Left renal cortex interstitium (tissue), 4 donors: Measurements from ENCODE around the gene PABPC1L. TPM values are rescaled to one million over a fixed set of nuclear protein-coding genes. Genes with fewer than 3 reads are reported as not detected.

Experiments used
- DNase-seq, 4 donors: peaks; one replicate each; pipeline ENCODE4 v3.0.0-alpha.2; 2013; ENCODE audit warnings: low read depth in 4 of 4, low spot score in 2 of 4, missing footprints in 1 of 4
- polyA plus RNA-seq, 4 donors: library from polyadenylated mRNA; unstranded; fragments of 120-200 nt; gene quantifications; one replicate each; pipeline ENCODE4 v1.2.1, GENCODE V29; 2013; ENCODE audit not compliant: insufficient read length in 4 of 4

Gene PABPC1L
- polyA plus RNA-seq, 4 donors = 25.2 to 104 (median 49.4) TPM

GRCh38 chr20:44963325-44964215, 53.7 kb downstream of the PABPC1L start:
- no peak for DNase-seq

DNA sequence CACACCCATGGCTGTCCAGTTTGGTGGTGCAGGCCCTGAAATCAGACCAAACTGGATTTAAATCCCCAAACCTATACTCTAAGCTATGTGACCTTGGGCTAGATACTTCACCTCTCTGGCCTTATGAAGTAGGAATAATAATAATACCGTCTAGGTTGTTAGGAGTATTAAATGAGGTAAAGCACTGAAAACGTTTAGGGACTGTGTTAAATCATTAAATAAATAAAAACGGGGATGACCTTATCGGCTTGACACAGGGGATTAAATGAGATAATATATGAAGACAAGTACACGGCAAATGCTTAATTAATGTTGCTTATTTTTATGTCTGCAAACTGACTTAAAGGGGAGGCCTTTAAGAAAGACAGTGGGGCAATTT, 55.8 kb downstream of the PABPC1L start:
- no peak for DNase-seq

GRCh38 chr20:44966030-44966961, 56.4 kb downstream of the PABPC1L start, which contains the start of gene STK4:
Gene STK4, plus strand, starts transcription at chr20:44966512. Its CDS starts 57 bp downstream, at chr20:44966569.
- peak; percentile 66 to 91 (median 82) for DNase-seq

- DNase-seq = no peak
These were observed 57.4 kb downstream of the PABPC1L start for GRCh38 chr20:44967207-44967807.

DNA sequence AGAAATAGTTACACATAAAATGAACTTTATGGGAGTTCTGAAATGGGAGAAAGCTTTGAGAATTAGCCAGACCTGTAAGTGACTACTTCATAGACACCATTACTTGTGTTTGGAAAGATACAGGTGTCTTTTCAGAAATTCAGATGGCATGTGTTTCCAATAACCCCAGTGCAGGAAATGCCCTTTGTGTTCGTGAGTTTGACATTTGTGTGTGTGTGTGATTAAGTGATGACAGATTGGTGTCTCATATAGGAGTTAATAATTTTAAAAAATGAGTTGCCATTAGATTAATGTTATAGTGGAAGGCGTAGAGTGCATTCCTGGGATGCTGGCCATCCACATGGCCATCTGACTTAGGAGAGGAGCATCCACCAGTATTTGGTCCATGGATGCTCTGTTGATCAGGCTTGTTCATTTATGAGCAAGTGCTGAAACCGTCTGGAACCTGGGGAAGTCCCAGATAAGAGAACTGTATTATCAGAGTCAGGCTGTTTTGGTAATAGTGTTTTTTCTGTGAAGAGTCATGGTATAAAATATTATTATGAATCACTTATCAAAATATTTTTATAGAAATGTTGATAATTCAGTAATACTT, 59.5 kb downstream of the PABPC1L start:
- DNase-seq = no peak

GRCh38 chr20:44970243-44970757, 60.4 kb downstream of the PABPC1L start:
- no peak for DNase-seq

GRCh38 chr20:44973053-44973452, 63.2 kb downstream of the PABPC1L start:
- DNase-seq = no peak

GRCh38 chr20:44976698-44977097, 66.8 kb downstream of the PABPC1L start:
- no peak for DNase-seq

DNA sequence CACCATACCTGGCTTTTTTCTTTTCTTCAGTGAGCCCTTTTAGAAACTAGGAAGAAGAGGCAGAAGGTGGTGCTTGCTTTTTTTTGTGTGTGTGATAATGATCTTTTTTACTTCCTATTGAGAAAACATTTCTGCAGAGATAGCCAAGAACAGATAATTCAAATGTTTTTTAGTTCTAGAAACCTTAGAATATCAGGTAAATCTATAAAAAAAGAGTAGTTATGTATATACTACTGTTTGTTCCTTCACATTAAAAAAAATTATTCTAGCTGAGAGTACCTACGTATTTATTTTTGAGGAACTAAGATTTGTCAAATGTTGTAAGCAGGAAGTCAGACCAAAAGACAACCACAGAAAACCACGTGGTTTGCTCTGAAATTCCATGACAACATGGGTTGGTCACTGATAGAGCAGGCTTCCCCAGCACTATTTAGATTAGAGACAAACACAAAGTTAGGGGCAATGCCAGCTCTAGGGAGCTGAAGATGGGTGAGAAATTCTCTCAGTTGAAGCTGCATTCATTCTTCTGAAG, 69.3 kb downstream of the PABPC1L start:
- no peak for DNase-seq

GRCh38 chr20:44981736-44982406, 72.0 kb downstream of the PABPC1L start:
- DNase-seq = no peak

DNA sequence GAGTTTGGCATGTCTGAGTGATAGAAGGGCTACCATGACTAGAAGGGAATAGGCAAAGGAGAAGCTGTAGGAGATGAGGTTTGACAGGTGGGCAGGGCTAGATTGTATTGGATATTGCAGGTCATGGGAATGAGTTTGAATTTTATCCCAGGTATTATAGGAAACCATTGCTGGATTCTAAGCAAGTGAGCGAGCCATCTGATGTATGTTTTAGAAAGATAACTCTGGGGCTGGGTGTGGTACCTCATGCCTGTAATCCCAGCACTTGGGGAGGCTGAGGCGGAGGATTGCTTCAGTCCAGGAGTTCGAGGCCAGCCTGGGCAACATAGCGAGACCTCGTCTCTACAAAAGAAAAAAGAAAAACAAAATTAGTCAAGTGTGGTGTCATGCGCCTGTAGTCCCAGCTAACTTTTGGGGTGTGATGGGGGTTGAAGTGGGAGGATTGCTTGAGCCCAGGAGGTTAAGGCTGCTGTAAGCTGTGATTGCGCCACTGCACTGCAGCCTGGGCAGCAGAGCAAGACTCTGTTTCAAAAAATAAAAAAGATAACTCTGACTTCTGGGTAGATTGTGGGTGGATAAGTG, 73.3 kb downstream of the PABPC1L start:
- no peak for DNase-seq

DNA sequence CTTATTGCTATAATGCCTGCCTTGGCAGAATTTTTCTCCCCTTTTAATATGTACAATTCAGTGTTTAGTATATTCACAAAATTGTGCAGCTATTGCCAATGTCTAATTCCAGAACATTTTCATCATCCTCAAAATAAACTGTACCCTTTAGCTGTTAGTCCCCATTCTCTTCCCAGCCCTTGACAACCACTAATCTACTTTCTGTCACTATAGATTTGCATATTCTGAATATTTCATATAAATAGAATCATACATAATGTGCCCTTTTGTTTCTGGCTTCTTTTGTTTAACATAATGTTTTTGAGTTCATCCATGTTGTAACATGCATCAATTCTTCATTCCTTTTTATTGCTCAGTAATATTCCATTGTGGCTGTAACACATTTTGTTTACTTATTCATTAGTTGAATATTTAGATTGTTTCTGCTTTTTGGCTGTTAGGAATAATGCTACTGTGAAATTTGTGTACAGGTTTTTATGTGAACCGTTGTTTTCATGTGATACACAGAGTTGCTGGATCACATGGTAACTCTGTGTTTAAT, 78.8 kb downstream of the PABPC1L start:
- DNase-seq = no peak

Other genes with a start within 250 kb of the PABPC1L start
- under 1 TPM in 3 of 4 donors, not detected in 1; 0.10 to 0.34 (median 0.19) TPM for gene CCN5, start 194.7 kb upstream of the PABPC1L start, polyA plus RNA-seq
- gene KCNK15, start 164.2 kb upstream of the PABPC1L start, polyA plus RNA-seq = under 1 TPM in 2 of 4 donors, not detected in 2; 0.11 to 0.19 TPM
- 1 to 10 TPM in 1 of 4 donors, under 1 TPM in 3; 0.54 to 1.0 (median 0.79) TPM for gene RIMS4, start 99.5 kb upstream of the PABPC1L start, polyA plus RNA-seq
- 100 to 1,000 TPM; 205 to 231 (median 216) TPM for gene YWHAB, start 24.4 kb upstream of the PABPC1L start, polyA plus RNA-seq
- gene TOMM34, start 50.3 kb downstream of the PABPC1L start, polyA plus RNA-seq = 10 to 100 TPM; 37.3 to 43.7 (median 41.1) TPM
- gene STK4, start 56.5 kb downstream of the PABPC1L start, polyA plus RNA-seq = 10 to 100 TPM; 15.5 to 21.1 (median 18.2) TPM
- under 1 TPM; 0.51 to 0.65 (median 0.52) TPM for gene KCNS1, start 191.1 kb downstream of the PABPC1L start, polyA plus RNA-seq
- not detected for gene WFDC5, start 205.1 kb downstream of the PABPC1L start, polyA plus RNA-seq
- gene WFDC12, start 214.4 kb downstream of the PABPC1L start, polyA plus RNA-seq = not detected